Loucy (cell line): ENCODE measurements around the gene MGA.

Experiments used
- EZH2phosphoT487 ChIP-seq: fragments of 200-600 bp; IDR thresholded peaks from 2 replicates; pipeline ENCODE4 v1.6.1; 2018; ENCODE audit warnings: antibody characterized with exemption, mild to moderate bottlenecking, moderate library complexity, borderline replicate concordance
- TF ChIP-seq, protein P1 (sequence below): fragments of 200-600 bp; sonication (generic); conservative IDR thresholded peaks from 2 replicates; pipeline ENCODE4 v1.5.1; 2014; ENCODE audit warnings: mild to moderate bottlenecking, antibody characterized with exemption, low read length

- TF ChIP-seq, protein P1, sequence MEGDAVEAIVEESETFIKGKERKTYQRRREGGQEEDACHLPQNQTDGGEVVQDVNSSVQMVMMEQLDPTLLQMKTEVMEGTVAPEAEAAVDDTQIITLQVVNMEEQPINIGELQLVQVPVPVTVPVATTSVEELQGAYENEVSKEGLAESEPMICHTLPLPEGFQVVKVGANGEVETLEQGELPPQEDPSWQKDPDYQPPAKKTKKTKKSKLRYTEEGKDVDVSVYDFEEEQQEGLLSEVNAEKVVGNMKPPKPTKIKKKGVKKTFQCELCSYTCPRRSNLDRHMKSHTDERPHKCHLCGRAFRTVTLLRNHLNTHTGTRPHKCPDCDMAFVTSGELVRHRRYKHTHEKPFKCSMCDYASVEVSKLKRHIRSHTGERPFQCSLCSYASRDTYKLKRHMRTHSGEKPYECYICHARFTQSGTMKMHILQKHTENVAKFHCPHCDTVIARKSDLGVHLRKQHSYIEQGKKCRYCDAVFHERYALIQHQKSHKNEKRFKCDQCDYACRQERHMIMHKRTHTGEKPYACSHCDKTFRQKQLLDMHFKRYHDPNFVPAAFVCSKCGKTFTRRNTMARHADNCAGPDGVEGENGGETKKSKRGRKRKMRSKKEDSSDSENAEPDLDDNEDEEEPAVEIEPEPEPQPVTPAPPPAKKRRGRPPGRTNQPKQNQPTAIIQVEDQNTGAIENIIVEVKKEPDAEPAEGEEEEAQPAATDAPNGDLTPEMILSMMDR = no peak
- no peak for TF ChIP-seq EZH2phosphoT487
These were observed 33.0 kb upstream of the MGA start for GRCh38 chr15:41627203-41627602.
